Body of pancreas (tissue), 4 donors: Measurements from ENCODE around the gene OR5C1.

Source experiments
- POLR2A ChIP-seq, 3 donors: fragments of 450-650 bp; IDR thresholded peaks; one replicate each; pipeline ENCODE4 v1.6.1; 2016; ENCODE audit warnings: antibody characterized with exemption in 3 of 3, mild to moderate bottlenecking in 2 of 3
- TF ChIP-seq, protein P1 (sequence below), 7 experiments: fragments of 450-650 bp in 4 of 7; fragments of 200-600 bp in 3 of 7; sonication (generic) in 3 of 7; IDR thresholded peaks; one replicate each; pipeline ENCODE4 v1.5.1; 2016 to 2019; ENCODE audit warnings: antibody characterized with exemption in 7 of 7

DNA sequence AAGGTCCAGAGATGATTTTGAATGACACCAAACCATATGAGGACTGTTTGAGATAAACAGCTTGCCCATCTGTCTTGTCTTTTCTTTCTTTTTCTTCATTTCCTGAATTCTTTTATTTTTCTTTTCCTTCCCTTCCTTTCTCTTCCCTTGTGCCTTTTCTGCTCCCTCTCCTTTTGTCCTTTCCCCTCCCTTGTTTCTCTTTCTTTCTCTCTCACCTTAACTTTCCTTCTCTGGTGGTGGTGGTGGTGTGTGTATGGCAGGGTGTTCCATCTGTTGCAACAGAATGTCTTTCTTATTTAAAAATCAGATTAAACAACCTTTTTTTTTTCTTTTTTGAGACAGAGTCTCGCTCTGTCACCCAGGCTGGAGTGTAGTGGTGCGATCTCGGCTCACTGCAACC lies 43.5 kb downstream of the OR5C1 start:
- no peak for TF ChIP-seq POLR2A (IDR thresholded peaks at IDR 0.05)
- TF ChIP-seq, protein P1, sequence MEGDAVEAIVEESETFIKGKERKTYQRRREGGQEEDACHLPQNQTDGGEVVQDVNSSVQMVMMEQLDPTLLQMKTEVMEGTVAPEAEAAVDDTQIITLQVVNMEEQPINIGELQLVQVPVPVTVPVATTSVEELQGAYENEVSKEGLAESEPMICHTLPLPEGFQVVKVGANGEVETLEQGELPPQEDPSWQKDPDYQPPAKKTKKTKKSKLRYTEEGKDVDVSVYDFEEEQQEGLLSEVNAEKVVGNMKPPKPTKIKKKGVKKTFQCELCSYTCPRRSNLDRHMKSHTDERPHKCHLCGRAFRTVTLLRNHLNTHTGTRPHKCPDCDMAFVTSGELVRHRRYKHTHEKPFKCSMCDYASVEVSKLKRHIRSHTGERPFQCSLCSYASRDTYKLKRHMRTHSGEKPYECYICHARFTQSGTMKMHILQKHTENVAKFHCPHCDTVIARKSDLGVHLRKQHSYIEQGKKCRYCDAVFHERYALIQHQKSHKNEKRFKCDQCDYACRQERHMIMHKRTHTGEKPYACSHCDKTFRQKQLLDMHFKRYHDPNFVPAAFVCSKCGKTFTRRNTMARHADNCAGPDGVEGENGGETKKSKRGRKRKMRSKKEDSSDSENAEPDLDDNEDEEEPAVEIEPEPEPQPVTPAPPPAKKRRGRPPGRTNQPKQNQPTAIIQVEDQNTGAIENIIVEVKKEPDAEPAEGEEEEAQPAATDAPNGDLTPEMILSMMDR (IDR thresholded peaks at IDR 0.05), result no peak
